ENCODE measurements around the gene SEMA3C.

Gene SEMA3C

DNA sequence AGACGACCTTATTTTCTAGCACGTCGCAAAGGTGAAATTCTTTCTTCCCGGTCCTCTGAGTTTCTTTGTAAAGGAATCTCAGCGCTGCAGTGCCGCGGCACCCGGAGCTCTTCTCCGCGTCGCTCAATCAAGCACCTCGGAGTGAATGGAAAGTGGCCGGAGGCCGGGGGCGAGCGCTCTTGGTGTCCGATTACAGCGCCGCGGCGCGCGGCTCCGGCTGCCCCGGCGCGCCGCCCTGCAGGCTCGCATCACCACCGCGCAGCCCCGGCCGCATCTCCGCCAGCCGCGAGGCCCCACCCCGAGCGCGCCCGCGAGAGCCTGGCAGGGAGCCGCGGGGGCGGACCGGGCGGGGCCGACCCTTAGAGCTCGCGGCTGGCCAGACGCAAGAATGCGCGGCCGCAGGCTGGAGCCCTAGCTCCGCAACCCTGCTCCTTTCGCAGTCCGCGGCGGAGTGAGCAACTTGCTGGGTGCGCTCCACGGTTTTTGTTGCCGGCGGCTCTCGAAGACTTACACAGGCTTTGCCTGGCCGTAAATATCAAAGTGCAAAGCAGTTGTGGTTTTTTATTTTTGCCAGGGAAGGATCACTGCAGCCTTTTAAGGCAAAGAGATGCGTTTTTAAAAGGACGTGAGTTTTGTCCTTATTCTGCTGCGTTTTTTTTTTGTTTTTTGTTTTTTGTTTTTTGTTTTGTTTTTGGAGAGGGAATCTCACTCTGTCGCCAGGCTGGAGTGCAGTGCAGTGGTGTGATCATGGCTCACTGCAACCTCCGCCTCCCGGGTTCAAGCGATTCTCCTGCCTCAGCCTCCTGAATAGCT is at the start of gene SEMA3C:
Gene SEMA3C (minus strand): TSS at position 143 of the 813 bp plus-strand sequence. CDS start 2,270 bp downstream, outside the sequence.
- peak; percentile 80 for DNase-seq (ENCODE audit: low read depth)

DNA sequence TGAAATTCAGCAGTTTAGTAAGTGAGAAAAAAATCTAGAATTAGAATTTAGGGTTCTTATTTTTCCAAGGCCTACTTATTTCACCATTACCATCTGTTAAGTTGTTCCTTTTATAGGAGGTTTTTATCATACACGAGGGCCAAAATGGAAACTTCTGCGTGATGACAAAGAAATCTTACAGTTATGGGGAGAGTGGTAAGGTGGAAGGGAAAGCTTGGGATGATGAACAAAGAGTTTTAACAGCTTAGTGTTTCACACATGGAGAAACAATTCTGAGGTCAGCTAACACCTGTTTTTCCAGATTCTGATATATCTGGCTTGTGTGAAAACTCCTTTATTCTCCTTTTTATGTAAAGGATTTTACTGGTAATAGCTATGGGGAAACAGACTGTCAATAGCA is 49.8 kb upstream of the SEMA3C start:
- no peak for DNase-seq (ENCODE audit: low read depth)

DNA sequence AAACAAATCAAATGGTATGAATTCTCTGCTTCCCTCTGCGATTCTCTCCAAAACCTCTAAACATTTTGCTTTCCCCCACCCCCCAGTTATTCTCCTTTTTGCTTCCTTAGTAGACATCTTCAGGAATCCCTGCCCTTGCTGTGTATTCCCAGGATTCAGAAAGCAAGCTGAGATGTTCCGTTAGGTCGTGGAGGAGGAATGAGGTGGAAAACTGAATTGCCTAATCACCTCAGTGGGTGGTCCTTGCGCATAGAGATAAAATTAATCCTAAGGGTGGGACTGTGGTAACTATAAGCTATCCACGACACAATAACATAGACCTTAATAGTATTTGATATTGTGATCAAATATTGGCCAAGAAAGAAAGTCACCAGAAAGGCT is 49.1 kb upstream of the SEMA3C start:
- no peak for DNase-seq (ENCODE audit: low read depth)

DNA sequence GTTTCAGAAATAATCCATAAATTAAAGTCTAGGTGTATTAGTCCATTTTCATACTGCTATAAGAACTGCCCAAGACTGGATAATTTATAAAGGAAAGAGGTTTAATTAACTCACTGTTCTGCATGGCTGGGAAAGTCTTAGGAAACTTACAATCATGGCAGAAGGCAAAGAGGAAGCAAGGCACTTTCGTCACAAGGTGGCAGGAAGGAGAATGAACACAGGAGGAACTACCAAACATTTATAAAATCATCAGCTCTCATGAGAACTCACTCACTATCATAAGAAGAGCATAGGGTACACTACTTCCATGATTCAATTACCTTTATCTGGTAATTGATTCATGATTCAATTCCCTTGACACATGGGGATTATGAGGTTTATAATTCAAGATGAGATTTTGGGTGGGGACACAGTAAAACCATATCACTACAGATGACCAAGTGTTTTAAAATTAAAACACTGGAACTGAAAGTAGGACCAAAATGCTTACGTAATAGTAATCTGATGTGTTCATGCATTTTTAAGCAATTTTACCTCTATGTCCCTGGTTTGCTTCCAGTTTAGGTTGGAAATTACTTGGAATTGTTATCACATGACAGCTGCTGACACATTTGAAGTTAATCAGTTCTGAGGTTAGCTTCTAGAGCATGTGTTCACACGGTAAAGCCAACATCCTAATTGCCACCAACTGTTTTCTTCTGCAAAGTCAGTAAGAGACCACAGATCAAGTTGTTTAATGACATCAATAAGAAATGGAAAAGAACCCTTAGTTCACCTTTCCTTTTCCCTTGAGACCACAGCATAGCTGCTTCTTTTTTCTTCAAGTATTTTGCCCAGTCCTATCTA is 48.4 kb upstream of the SEMA3C start:
- DNase-seq (ENCODE audit: low read depth) = no peak

DNA sequence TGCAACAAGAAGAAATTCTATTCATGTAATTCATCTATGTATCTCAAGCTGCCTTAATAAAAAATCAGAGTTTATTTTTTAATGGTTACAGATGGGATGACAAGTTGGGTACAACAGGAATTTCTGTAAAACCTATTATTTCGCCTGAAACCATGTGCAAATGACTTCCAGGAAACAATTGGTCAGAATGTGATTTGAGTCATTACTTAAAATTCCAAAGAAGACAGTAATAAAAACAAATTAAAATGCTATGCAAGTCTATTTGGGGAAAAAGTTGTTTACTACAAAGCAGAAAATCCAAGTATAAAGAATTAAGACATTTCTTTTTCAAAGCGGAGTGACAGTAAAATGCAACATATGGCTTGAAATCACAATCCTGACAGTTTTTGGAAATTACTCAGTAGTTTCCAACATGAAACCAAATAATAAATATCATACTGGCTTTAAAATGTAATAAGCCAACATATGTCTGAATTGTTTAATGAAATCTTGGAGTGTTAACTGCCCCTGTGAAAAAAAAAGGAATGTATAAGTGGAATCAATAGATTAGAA is 41.5 kb upstream of the SEMA3C start:
- no peak for DNase-seq (ENCODE audit: low read depth)

DNA sequence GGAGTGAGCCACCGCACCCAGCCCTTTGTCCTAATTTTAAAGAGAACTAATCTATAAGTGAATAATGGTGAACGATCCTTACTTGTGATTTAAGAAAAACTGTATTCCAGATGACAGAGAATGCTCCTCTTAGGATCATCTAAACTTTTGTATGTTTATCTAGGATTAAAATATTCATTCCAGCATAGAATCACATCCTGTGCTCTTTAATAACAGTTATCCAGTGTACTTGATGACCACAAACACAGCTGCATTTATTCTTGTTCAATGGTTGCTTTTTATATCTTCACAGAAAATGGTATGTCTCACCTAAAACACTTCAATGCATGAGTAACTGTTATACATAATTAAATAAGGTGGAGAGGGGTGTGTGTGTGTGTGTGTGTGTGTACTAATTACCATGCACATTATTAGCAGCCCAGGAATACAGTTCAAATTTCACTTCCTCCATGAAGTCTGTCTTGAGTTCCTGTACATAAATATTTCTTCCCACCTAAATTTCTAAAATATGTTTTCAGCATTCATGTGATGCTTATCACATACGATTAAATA is 38.5 kb upstream of the SEMA3C start:
- DNase-seq (ENCODE audit: low read depth) = no peak

DNA sequence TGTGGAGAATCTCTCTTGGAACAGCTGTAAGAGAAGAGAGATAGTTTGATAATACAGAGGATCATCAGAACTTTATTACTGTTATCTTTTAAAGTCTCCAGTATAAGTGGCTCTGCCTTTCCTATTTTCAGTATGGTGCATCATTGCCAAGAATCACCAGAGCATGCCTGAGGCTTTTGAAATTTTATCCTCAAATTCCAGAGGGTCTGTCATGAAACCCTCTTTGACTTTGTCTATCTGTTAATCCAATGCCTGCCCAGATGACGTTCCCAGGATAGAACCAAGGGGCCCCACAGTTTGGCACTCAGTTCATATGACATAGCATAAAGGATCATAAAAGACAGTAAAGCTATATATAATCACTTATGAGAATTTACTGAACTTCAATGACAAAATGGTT is 35.3 kb upstream of the SEMA3C start:
- no peak for DNase-seq (ENCODE audit: low read depth)

DNA sequence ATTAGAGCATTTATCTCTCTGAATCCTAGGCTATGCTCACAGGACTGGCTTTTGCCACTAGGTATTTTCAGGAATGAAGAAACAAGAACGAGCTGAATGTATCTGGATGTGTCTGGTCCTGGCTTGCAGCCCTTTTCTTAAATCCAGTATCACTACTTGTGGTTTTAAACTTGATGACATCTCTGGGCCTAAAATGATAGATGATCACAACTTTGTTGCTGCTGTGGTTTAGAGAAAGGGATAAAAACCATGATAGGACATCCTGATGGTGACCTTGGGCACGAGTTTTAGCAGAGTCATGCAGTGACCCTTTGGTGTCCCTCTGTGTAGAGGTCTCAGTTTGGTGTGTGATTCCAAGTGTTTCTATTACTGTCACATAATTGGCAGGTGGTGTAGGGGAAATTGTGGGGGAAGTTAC is 31.7 kb upstream of the SEMA3C start:
- DNase-seq (ENCODE audit: low read depth) = no peak

DNA sequence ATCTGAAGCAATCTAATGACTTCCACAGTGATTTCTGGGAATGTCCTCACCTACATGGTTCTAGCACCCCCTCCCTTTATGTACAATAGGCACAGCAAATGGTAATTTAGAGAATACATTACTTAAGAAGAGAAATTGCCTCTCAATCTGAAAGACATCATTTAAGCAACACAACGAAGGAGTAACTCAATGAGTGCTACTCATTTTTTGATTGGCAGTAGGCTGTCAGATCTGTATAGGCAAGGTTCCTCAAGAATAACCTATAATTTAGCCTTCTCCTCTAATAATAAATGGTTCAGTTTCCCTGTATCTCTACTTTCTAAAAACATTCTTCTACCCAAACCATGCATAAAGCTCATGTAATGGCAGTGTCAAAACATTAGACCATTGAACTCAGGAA is 30.6 kb upstream of the SEMA3C start:
- no peak for DNase-seq (ENCODE audit: low read depth)

DNA sequence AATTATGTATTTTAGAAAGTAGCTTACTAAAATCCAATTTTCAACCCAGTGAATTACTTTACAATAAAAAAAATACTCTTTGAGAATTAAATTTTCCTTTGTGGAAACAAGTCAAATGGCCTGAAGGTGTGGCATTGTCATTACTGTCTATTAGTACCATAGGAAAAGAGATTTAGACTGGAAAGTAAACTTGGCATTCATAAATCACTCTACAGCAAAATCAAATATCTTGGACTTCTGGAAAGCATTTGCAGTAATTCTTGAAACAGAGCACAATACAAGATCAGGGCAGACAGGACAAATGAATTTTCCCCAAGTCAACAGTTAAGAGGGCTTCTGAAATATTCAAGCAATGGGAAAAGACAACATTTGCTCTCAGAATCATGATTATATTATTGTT is 28.0 kb upstream of the SEMA3C start:
- DNase-seq (ENCODE audit: low read depth) = no peak

DNA sequence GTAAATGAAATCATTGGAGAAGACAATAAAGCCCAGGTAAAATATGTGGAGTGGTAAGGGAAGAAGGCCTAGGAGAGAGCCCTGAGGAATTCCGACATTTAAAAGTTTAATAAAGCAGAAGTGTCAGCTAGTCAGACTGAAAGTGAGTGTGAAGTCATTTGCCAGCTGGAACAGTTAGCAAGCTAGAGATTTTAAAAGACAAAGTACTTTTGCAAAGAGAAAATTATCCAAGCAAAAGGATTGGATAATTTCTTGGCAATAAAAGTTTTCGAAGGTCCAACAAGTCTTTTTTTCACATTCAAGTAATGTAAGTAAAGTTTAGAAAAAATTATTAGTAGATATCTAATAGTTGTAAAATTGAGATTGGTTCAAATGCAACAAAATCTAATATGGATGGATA is 27.1 kb upstream of the SEMA3C start:
- DNase-seq (ENCODE audit: low read depth) = no peak

DNA sequence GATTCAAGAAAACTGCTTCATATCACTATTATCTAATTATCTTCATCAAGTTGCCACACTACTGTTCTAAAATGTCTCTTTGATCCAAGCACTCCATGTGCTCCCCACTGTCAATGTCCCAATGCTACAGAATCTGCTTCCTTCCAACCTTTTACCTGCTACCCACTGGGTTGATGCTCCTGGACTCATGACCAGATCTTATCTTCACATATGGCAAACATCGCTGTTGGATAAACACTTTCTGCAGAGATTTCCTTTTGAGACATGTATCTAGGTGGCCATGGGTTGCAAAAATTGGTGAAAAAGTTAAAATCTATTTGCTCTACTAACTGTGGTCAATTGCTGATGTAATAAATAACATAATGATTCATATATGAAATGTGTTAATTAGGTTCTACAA is 24.5 kb upstream of the SEMA3C start:
- DNase-seq (ENCODE audit: low read depth) = no peak

DNA sequence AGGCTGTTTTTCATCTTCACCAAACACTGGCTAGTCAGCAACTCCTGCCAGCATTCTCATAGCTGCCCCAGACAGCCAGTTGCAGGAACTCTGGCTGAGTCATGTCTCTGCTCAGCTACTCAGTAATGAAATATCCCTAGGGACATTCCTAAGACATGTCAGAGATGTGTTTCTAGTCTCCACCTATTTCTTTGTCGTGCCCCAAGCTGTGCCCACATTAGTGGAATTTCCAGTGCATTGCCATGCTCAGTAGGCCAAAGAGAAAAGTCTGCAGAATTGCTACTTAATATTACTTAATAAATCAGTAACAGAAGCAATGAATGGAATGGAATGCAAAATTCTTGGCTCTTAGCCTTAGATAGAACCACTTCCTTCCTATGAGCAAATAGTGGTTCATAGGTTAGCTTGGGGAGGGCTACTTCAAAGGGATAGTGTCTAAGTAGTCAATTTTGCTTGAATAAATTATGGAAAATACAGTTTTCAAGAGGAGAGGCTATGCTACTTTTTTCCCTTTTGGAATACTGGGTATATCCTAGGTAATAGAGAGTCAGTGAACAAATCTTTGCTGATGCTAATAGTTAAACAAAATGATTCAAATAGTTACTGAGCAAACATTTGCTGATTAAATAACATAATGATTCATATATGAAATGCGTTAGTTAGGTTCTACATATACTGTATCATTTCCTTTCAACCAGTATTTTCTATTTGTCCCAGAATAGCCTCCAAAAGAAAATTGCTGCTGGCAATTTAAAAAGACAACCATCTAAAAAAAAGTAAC is 23.6 kb upstream of the SEMA3C start:
- peak; percentile 99 for DNase-seq (ENCODE audit: low read depth)

DNA sequence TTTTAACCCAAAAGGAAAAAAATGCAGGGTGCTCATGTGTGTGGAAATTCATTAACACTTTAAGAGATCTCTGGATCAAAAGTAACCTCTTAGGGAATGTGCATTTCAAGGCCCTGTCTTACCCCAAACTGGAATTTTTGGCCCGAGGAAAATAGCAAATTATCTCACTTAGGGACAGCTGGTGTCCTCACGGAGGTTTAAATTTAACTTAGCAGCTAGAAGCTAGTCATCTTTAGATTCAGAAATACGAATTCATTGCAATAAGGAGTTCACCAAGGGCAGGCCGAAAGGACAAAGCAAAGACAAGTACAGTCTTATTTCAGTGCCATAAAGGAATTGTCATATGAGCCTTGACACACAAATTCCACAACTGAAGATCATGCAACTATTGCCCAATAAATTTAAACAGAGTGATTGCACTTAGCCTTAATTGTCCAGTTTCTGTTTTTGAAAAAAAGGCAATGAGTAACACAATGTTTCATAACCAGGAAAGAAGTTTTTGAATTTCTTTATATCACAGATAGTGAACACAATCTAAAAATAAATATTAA is 22.4 kb upstream of the SEMA3C start:
- DNase-seq (ENCODE audit: low read depth) = peak; percentile 66

DNA sequence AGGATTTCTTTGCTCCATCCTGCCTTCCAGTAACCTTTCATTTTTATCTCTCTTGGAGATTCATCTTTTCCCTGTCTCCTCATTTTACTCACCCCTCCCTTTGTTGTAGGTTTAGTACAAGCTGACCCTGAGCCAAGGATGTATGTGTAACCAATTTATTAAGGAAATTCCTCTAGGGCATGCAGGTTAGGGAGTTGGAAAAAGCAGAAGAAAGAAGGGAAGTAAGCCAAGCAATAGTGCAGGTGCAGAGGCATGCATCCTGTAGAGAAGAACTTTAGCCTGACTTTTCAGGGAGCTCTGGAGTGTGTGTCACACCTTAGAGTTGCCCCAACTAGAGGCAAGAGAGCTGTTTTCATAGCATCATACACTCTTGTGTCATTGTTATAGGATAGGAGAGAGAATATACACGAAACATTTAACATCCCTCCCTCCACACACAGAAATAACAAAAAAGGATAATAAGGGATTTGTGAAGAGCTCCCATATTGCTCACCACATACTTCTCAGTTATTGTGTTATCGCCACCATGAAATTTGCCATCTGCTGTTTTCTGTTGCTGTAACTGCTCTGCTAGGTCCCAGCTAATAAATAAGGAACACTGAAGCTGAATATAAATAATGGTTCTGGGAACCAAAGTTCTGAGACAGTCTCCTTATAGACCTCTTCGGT is 21.8 kb upstream of the SEMA3C start:
- DNase-seq (ENCODE audit: low read depth) = no peak

DNA sequence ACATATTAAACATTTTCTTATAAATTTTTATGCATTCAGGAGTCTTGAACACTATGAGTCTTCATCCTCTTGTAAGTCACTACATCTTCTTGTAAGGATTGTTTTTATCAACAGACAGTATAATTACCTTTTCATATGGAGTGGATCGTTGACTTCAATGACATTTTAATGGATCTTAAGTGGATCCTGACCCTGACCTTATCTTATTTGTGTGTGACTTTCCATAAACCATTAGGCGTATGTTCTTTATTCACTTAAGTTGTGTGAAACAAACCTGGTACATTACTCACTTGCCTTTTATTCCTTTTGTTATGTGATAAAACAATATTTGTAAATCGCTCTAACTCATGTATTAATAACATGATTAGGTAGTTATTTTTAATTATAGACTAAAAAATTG is 18.5 kb upstream of the SEMA3C start:
- DNase-seq (ENCODE audit: low read depth) = no peak

DNA sequence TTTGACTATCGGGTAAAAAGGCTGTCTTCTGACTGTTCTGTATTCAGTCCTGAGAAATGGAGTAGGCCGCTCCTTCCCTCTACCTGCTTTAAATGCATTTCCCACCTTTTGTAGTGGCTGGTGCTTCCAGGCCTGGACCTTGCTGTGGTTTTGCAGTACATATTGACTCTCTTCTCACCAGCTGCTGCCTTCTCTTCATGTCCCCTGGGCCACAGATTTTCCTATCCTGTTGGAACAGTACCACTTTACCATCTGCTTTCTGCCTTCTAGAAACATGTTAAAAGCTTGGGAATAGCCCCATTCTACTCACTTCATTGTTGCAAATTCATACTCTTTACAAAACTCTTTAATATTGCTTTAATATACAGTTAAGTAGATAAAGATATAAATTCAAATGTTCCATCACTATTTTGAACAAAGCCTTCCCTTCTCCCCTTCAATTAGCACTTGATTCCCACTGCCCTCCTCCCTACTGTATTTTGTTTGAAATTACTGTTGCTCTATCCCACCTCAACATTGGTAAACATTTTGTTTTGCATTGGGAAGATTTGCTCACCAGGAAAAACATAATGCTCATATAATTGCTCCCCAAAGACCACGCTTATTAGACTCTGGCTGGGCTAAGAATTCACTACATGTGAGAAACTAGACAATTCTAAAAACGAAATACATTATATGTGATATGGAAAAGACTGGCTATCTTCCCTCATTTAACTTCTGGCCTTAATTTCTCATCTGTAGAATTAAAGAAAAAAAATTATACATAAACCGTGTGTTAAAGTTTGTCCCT is 17.3 kb upstream of the SEMA3C start:
- DNase-seq (ENCODE audit: low read depth) = no peak

DNA sequence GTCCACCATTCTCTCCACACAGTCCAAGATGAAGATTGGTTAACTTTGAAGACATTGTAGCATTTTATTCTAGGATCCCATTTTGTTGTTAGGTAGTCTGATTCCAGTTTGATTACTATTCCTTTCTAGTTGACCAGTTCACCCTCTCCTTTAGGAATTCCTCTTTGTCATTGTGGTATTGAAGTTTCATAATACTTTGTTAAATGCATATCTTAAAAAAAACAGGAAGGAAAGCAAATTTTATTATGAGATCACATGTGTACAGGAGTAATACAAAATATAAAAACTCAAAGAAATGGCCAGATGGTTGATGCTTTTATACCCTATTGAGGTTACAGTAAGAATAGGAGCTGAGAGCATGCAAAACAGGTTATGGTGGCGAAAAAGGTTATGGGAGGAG is 15.5 kb upstream of the SEMA3C start:
- no peak for DNase-seq (ENCODE audit: low read depth)

DNA sequence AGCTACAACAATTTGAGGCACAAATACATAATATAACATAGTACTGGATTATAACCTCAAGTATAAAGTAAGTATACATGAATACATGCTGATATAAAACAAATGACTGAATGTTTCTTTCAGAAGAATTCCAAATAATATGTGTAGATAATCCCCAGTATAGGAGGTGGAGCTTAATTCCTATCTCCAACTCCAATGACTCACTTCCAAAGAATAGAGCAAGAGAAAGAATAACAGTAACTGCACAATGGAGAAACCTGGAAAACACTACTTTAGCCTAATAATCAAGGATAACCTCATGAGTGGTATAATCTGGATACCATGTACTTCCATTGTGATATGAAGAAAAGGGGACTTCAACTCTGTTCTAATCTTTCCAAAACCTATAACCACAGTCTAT is 13.7 kb upstream of the SEMA3C start:
- DNase-seq (ENCODE audit: low read depth) = no peak

DNA sequence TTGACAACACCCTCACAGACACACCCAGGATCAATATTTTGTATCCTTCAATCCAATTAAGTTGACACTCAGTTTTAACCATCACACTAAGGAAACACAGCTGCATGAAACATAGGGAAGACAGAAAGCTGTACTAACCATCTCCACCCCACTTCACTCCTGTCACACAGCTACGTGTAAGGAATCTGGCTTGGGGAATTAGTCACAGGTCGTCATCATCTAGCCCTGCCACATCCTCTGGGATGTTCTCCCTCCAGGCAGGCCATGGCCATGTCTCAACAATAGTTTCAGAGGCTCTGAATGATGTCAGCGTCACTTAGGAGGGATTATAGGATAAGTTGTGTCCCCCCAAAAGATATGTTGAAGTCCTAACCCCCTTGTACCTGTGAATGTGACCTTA is 10.8 kb upstream of the SEMA3C start:
- DNase-seq (ENCODE audit: low read depth) = no peak
